Endothelial cell of umbilical vein (primary cell): ENCODE results near the gene ATXN1. TPM values are rescaled to one million over a fixed set of nuclear protein-coding genes. Genes with fewer than 3 reads are reported as not detected.

ENCODE experiments used
- BruUV-seq: library from RNA; stranded (reverse); fragments of 400-500 nt; replicated peaks from 2 replicates; lab custom pipeline; 2021; lab: Mats Ljungman, UMichigan
- CTCF ChIA-PET: fragments of 300-600, 350-600 bp; sonication (Branson Sonifier 250); formaldehyde crosslinking; loops from one replicate; lab custom pipeline; 2021; ENCODE audit warnings: antibody characterized with exemption, inconsistent platforms; lab: Charles Lee
- POLR2A ChIA-PET: fragments of 300-600, 350-600 bp; sonication (Branson Sonifier 250); formaldehyde crosslinking; loops from one replicate; lab custom pipeline; 2021; ENCODE audit warnings: antibody characterized with exemption, inconsistent platforms; lab: Charles Lee
- DNase-seq: peaks from one replicate; pipeline ENCODE4 v3.0.0-alpha.2; 2011; ENCODE audit warnings: low read depth, low spot score
- FAIRE-seq: peaks from 2 replicates; lab custom pipeline; 2011; peaks lifted over from hg19 to GRCh38; lab: Jason Lieb, UNC
- H2AFZ ChIP-seq: 2 replicates; pipeline ENCODE4 v1.6.0; 2012; ENCODE audit warnings: low read depth, low read length, control low read depth, inconsistent platforms
- H3K27ac ChIP-seq: 2 replicates; pipeline ENCODE4 v1.5.1; 2011; ENCODE audit warnings: low read depth, mild to moderate bottlenecking, control low read depth, low read length, moderate library complexity; ENCODE audit not compliant: insufficient read depth
- H3K27me3 ChIP-seq, 2 experiments: 2 replicates each; pipeline versions ENCODE4 v1.6.0 to v1.6.1; 2011; ENCODE audit warnings: low read length in 2 of 2, mixed read lengths in 1 of 2; ENCODE audit not compliant: control insufficient read depth in 2 of 2, insufficient read depth in 2 of 2
- H3K36me3 ChIP-seq, 2 experiments: 2 replicates in 1 of 2; 3 replicates in 1 of 2; pipeline ENCODE4 v1.5.1; 2011; ENCODE audit warnings: low read length in 2 of 2, mild to moderate bottlenecking in 1 of 2, moderate library complexity in 1 of 2; ENCODE audit not compliant: control insufficient read depth in 2 of 2, insufficient read depth in 2 of 2; ENCODE audit errors: extremely low read depth in 1 of 2
- H3K4me1 ChIP-seq: 3 replicates; pipeline ENCODE4 v1.5.1; 2011; ENCODE audit warnings: mild to moderate bottlenecking, low read length; ENCODE audit not compliant: control insufficient read depth, insufficient read depth; ENCODE audit errors: extremely low read depth
- H3K4me2 ChIP-seq: 2 replicates; pipeline ENCODE4 v1.6.1; 2011; ENCODE audit warnings: low read length, control low read depth, mixed read lengths; ENCODE audit not compliant: insufficient read depth
- H3K4me3 ChIP-seq, 3 experiments: fragments of 200-600 bp in 1 of 3; sonication (generic), shearing (Covaris generic) in 1 of 3; replicated peaks in 1 of 3; 2 replicates each; pipeline ENCODE4 v1.5.1; 2011 to 2016; ENCODE audit warnings: control low read depth in 3 of 3, low read length in 3 of 3, mild to moderate bottlenecking in 2 of 3, inconsistent platforms in 1 of 3, low read depth in 1 of 3, moderate library complexity in 1 of 3; ENCODE audit not compliant: insufficient read depth in 1 of 3
- H3K79me2 ChIP-seq: 2 replicates; pipeline ENCODE4 v1.6.0; 2012; ENCODE audit warnings: low read length, inconsistent platforms; ENCODE audit not compliant: control insufficient read depth, insufficient read depth
- H3K9ac ChIP-seq: replicated peaks from 2 replicates; pipeline ENCODE3; 2011; ENCODE audit warnings: low read length, control low read depth; ENCODE audit not compliant: insufficient read depth; ENCODE audit errors: extremely low read depth
- H3K9me1 ChIP-seq: replicated peaks from 3 replicates; pipeline ENCODE4 v1.6.0; 2011; ENCODE audit warnings: mild to moderate bottlenecking, low read length; ENCODE audit not compliant: control insufficient read depth, insufficient read depth; ENCODE audit errors: extremely low read depth
- H3K9me3 ChIP-seq: replicated peaks from 2 replicates; pipeline ENCODE4 v1.5.1; 2012; ENCODE audit warnings: low read length, inconsistent platforms; ENCODE audit not compliant: control insufficient read depth, insufficient read depth
- H4K20me1 ChIP-seq: replicated peaks from 2 replicates; pipeline ENCODE3; 2011; ENCODE audit warnings: mild to moderate bottlenecking, low read length; ENCODE audit not compliant: control insufficient read depth, insufficient read depth; ENCODE audit errors: extremely low read depth
- CTCF ChIP-seq, 2 donors: IDR thresholded peaks; 1 replicate in 1 of 2; 2 replicates in 1 of 2; pipeline ENCODE4 v1.5.1; 2011; ENCODE audit warnings: low read length in 2 of 2, mild to moderate bottlenecking in 2 of 2, moderate library complexity in 2 of 2, control low read depth in 1 of 2, inconsistent platforms in 1 of 2, low read depth in 1 of 2; ENCODE audit not compliant: insufficient read depth in 1 of 2; ENCODE audit errors: extremely low read depth in 1 of 2
- EZH2 ChIP-seq: IDR thresholded peaks from 2 replicates; pipeline ENCODE4 v1.6.1; 2012; ENCODE audit warnings: borderline replicate concordance, low read depth, mild to moderate bottlenecking, moderate library complexity, low read length, inconsistent platforms; ENCODE audit not compliant: severe bottlenecking
- FOS ChIP-seq: IDR thresholded peaks from 2 replicates; pipeline ENCODE4 v1.6.1; 2011; ENCODE audit warnings: mild to moderate bottlenecking, low read length, moderate library complexity, borderline replicate concordance; ENCODE audit not compliant: insufficient read depth
- GATA2 ChIP-seq: IDR thresholded peaks from 2 replicates; pipeline ENCODE4 v1.7.0; 2011; ENCODE audit warnings: low read depth, mild to moderate bottlenecking, moderate library complexity, mixed read lengths, low read length; ENCODE audit not compliant: insufficient read length, insufficient read depth
- JUN ChIP-seq: IDR thresholded peaks from 2 replicates; pipeline ENCODE4 v1.6.1; 2011; ENCODE audit warnings: borderline replicate concordance, low read depth; ENCODE audit not compliant: insufficient read length, insufficient read depth
- MAX ChIP-seq: IDR thresholded peaks from 2 replicates; pipeline ENCODE4 v1.6.1; 2011; ENCODE audit not compliant: insufficient read depth, insufficient read length
- MYC ChIP-seq: IDR thresholded peaks from one replicate; pipeline ENCODE4 v1.6.1; 2011; ENCODE audit warnings: mild to moderate bottlenecking, low read depth, low read length
- POLR2A ChIP-seq: IDR thresholded peaks from 2 replicates; pipeline ENCODE4 v1.6.1; 2012; ENCODE audit warnings: low read depth, mild to moderate bottlenecking, control low read depth, low read length
- POLR2AphosphoS5 ChIP-seq: IDR thresholded peaks from 2 replicates; pipeline ENCODE4 v1.6.1; 2012; ENCODE audit warnings: low read depth, mild to moderate bottlenecking, control low read depth, low read length, moderate library complexity; ENCODE audit not compliant: insufficient read depth
- dilution Hi-C: fragments of 300-500 bp; cut with MboI; formaldehyde crosslinking; loops from one replicate; pipeline ENCODE4 v1.15.0; 2019; ENCODE audit warnings: low sequenced_read_pairs; ENCODE audit not compliant: extremely low pct_ligation_motif_present
- intact Hi-C: fragments of 100-400 bp; cut with micrococcal nuclease; formaldehyde crosslinking; loops from one replicate; pipeline ENCODE4 v1.10.0; 2022
- polyA plus RNA-seq, 4 experiments: library from polyadenylated mRNA; depleted of rRNA in 3 of 4; stranded (reverse) in 3 of 4; unstranded in 1 of 4; fragments of >200 nt; gene quantifications; 2 replicates each; pipeline versions ENCODE4 v1.2.1 to v1.2.3, GENCODE V29; 2011 to 2012; ENCODE audit warnings: missing spikeins in 1 of 4
- total RNA-seq: library from RNA; stranded (reverse); gene quantifications from 2 replicates; pipeline ENCODE4 v1.2.3, GENCODE V29; 2021

Gene ATXN1
- total and polyA plus RNA-seq, 2 donors (not counting 3 experiments of a cell fraction or from before 2014, with no cell fraction given) = 16.4 to 33.0 TPM

DNA sequence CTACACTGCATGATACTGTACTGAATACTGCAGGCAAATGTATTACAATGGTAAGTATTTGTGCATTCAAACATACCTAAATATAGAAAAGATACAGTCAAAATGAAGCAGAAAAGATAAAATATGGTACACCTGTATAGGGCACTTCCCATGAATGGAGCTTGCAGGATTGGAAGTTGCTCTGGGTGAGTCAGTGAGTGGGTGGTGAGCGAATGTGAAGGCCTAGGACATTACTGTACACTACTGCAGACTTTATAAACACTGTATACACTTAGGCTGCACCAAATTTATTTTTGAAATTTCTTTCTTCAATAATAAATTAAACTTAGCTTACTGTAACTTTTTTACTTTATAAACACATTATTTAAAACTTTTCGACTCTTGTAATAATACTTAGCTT lies 213.1 kb downstream of the ATXN1 start:
- Histone ChIP-seq H3K9ac (no peak overlapping the region), H3K9me3 (no peaks in the 10 kb centered on the region), H2AFZ (no peak overlapping the region), H3K27me3 (no peaks in the 10 kb centered on the region), H3K27ac (no peak overlapping the region), H4K20me1 (no peaks in the 10 kb centered on the region), H3K9me1 (no peaks in the 10 kb centered on the region), H3K4me3 (no peak overlapping the region), H3K79me2 (no peaks in the 10 kb centered on the region), H3K4me1 (peaks cover 8% of the 10 kb centered on the region), H3K4me2 (no peak overlapping the region), H3K36me3 (no peaks in the 10 kb centered on the region)
- DNase-seq = no peak
- BruUV-seq = no TSS peak
- POLR2A ChIA-PET = no interaction called here
- TF ChIP-seq CTCF (IDR thresholded peaks at IDR 0.05; ENCODE audit: extremely low read depth in 1 of 2, insufficient read depth in 1 of 2, low read depth in 1 of 2, low read length in 2 of 2) (no peak), POLR2AphosphoS5 (no peak), POLR2A (no peak), EZH2 (no peak), MAX (no peak), FOS (no peak), JUN (no peak), MYC (no peak), GATA2 (no peak)
- intact Hi-C loops (no loop called here), dilution Hi-C loops (no loop called here)
- CTCF ChIA-PET = no interaction called here
- no peak for FAIRE-seq
